GM12874 (cell line): Measurements from ENCODE around the gene C12orf60.

Experiments used
- CTCF ChIP-seq: IDR thresholded peaks from 2 replicates; pipeline ENCODE4 v1.5.1; 2011; ENCODE audit warnings: low read depth, mild to moderate bottlenecking, control low read depth, low read length, moderate library complexity; ENCODE audit not compliant: insufficient read depth

Gene C12orf60

GRCh38 chr12:14803011-14803829 is at the start of gene C12orf60, which contains the start of gene WBP11:
TSS of gene C12orf60 (plus strand) at chr12:14803670. CDS start at chr12:14822936, 19,266 bp downstream.
TSS of gene WBP11 (minus strand) at chr12:14803478. CDS start at chr12:14801383, 2,095 bp downstream.
- no peak for TF ChIP-seq CTCF

- peak; percentile 12; the same call in 1 of the 2 replicates for TF ChIP-seq CTCF
These were observed 46.9 kb upstream of the C12orf60 start for GRCh38 chr12:14756334-14757143.

GRCh38 chr12:14765398-14765797 is 38.1 kb upstream of the C12orf60 start:
- TF ChIP-seq CTCF = no peak

- no peak for TF ChIP-seq CTCF
These were observed 36.7 kb upstream of the C12orf60 start for GRCh38 chr12:14766649-14767215.

- no peak for TF ChIP-seq CTCF
These were observed 35.9 kb upstream of the C12orf60 start for GRCh38 chr12:14767617-14768016.

GRCh38 chr12:14768823-14769405 is 34.6 kb upstream of the C12orf60 start:
- no peak for TF ChIP-seq CTCF
